GM12878 (cell line): ENCODE results near the gene ZNF410. TPM values are rescaled to one million over a fixed set of nuclear protein-coding genes. Genes with fewer than 3 reads are reported as not detected.

ENCODE experiments used
- ATAC-seq: fragments of 200-7000 bp; cut with Tn5 transposase; 3 replicates; pipeline ENCODE4 v1.9.1; 2020; ENCODE audit warnings: mild to moderate bottlenecking, moderate library complexity
- BruUV-seq: library from RNA; stranded (reverse); fragments of 400-500 nt; replicated peaks from 2 replicates; lab custom pipeline; 2021; lab: Mats Ljungman, UMichigan
- CTCF ChIA-PET: fragments of 300-600 bp; sonication (Branson Sonifier 250); formaldehyde crosslinking; extraction: SDS; loops from one replicate; lab custom pipeline; 2021; ENCODE audit warnings: inconsistent platforms; lab: Yijun Ruan, JAX
- POLR2A ChIA-PET: fragments of 350-600 bp; formaldehyde crosslinking; extraction: SDS; loops from one replicate; lab custom pipeline; 2021; ENCODE audit warnings: inconsistent platforms; lab: Charles Lee
- RAD21 ChIA-PET: fragments of 300-600 bp; sonication (Branson Sonifier 250); formaldehyde crosslinking; loops from one replicate; lab custom pipeline; 2023; ENCODE audit warnings: antibody characterized with exemption; ENCODE audit not compliant: unreplicated experiment; lab: Charles Lee
- SMC1A ChIA-PET: fragments of 300-600 bp; sonication (Branson Sonifier 250); formaldehyde crosslinking; loops from one replicate; lab custom pipeline; 2023; ENCODE audit not compliant: unreplicated experiment, uncharacterized antibody; lab: Charles Lee
- DNase-seq: peaks from one replicate; pipeline ENCODE4 v3.0.0-alpha.2; 2011; ENCODE audit warnings: low read depth, low spot score
- FAIRE-seq: peaks from 3 replicates; lab custom pipeline; 2011; peaks lifted over from hg19 to GRCh38; lab: Jason Lieb, UNC
- H2AFZ ChIP-seq: 2 replicates; pipeline ENCODE4 v1.6.0; 2011; ENCODE audit warnings: low read depth, low read length, control low read depth; ENCODE audit not compliant: control insufficient read depth
- H3K27ac ChIP-seq: 2 replicates; pipeline ENCODE4 v1.5.1; 2011; ENCODE audit warnings: control low read depth; ENCODE audit not compliant: control insufficient read depth, insufficient read depth
- H3K27me3 ChIP-seq, 2 experiments: replicated peaks in 1 of 2; 2 replicates each; pipeline versions ENCODE4 v1.6.0 to v1.6.1; 2011; ENCODE audit warnings: low read length in 1 of 2; ENCODE audit not compliant: control insufficient read depth in 2 of 2, insufficient read depth in 2 of 2
- H3K36me3 ChIP-seq, 2 experiments: 2 replicates each; pipeline ENCODE4 v1.5.1; 2011; ENCODE audit warnings: low read length in 1 of 2; ENCODE audit not compliant: control insufficient read depth in 2 of 2, insufficient read depth in 2 of 2
- H3K4me1 ChIP-seq: 2 replicates; pipeline ENCODE4 v1.6.1; 2011; ENCODE audit warnings: mild to moderate bottlenecking, low read length, moderate library complexity, mixed read lengths; ENCODE audit not compliant: control insufficient read depth, insufficient read depth
- H3K4me2 ChIP-seq: 2 replicates; pipeline ENCODE4 v1.6.0; 2011; ENCODE audit warnings: control low read depth; ENCODE audit not compliant: control insufficient read depth, insufficient read depth
- H3K4me3 ChIP-seq: fragments of 200-600 bp; sonication (generic); 2 replicates; pipeline ENCODE4 v1.5.1; 2016
- H3K79me2 ChIP-seq: 2 replicates; pipeline ENCODE4 v1.6.0; 2011; ENCODE audit warnings: low read length; ENCODE audit not compliant: control insufficient read depth, insufficient read depth
- H3K9ac ChIP-seq: 2 replicates; pipeline ENCODE4 v1.8.0; 2011; ENCODE audit warnings: low read length, control low read depth, mixed read lengths; ENCODE audit not compliant: control insufficient read depth, insufficient read depth
- H3K9me3 ChIP-seq: replicated peaks from 3 replicates; pipeline ENCODE4 v1.5.1; 2011; ENCODE audit warnings: mild to moderate bottlenecking, low read length; ENCODE audit not compliant: control insufficient read depth, insufficient read depth
- H4K20me1 ChIP-seq: 2 replicates; pipeline ENCODE4 v1.6.0; 2011; ENCODE audit not compliant: control insufficient read depth, insufficient read depth
- ATF7 ChIP-seq: fragments of 450-650 bp; IDR thresholded peaks from 2 replicates; pipeline ENCODE4 v1.6.1; 2016; ENCODE audit warnings: low read depth, mild to moderate bottlenecking
- EGR1 ChIP-seq, 2 experiments: IDR thresholded peaks; 1 replicate in 1 of 2; 2 replicates in 1 of 2; pipeline ENCODE4 v1.6.1; 2011 to 2012; ENCODE audit warnings: low read depth in 2 of 2, low read length in 2 of 2, borderline replicate concordance in 1 of 2, mild to moderate bottlenecking in 1 of 2, moderate library complexity in 1 of 2
- EZH2 ChIP-seq: IDR thresholded peaks from 2 replicates; pipeline ENCODE4 v1.6.1; 2012; ENCODE audit warnings: low read depth, mild to moderate bottlenecking, control low read depth, inconsistent platforms, low read length, borderline replicate concordance; ENCODE audit not compliant: control insufficient read depth
- JUND ChIP-seq: IDR thresholded peaks from 2 replicates; pipeline ENCODE4 v1.6.1; 2012; ENCODE audit warnings: low read depth, mild to moderate bottlenecking, low read length, improper control_type of control experiment, moderate library complexity
- KAT2A ChIP-seq: conservative IDR thresholded peaks from 2 replicates; pipeline ENCODE4 v1.6.1; 2011; ENCODE audit warnings: low read depth, low read length; ENCODE audit not compliant: control insufficient read depth
- MEF2B ChIP-seq: fragments of 450-650 bp; IDR thresholded peaks from 2 replicates; pipeline ENCODE4 v1.6.1; 2018; ENCODE audit warnings: mild to moderate bottlenecking, moderate library complexity; ENCODE audit not compliant: partially characterized antibody, poor library complexity, severe bottlenecking
- SIX5 ChIP-seq: IDR thresholded peaks from 2 replicates; pipeline ENCODE4 v1.6.1; 2011; ENCODE audit warnings: mild to moderate bottlenecking, low read depth, low read length, moderate library complexity; ENCODE audit not compliant: severe bottlenecking
- TAF1 ChIP-seq: IDR thresholded peaks from 2 replicates; pipeline ENCODE4 v1.6.1; 2011; ENCODE audit warnings: mild to moderate bottlenecking, low read depth, low read length, borderline replicate concordance
- TCF7 ChIP-seq: IDR thresholded peaks from 2 replicates; pipeline ENCODE4 v1.6.1; 2014; ENCODE audit warnings: antibody characterized with exemption, borderline replicate concordance
- ZNF217 ChIP-seq: fragments of 450-650 bp; IDR thresholded peaks from 2 replicates; pipeline ENCODE4 v1.6.1; 2017; ENCODE audit warnings: antibody characterized with exemption, mild to moderate bottlenecking
- WGBS: methylation state at CpG from one replicate; pipeline ENCODE4 v1.1.6; 2016; ENCODE audit warnings: low lambda C conversion rate; ENCODE audit not compliant: insufficient replicate concordance, insufficient coverage; ENCODE audit errors: missing lambda C conversion rate; 5-methylcytosine and 5-hydroxymethylcytosine counted together
- in situ Hi-C: fragments of 300-500 bp; cut with MboI; formaldehyde crosslinking; loops from 9 replicates; pipeline ENCODE4 v1.14.3; 2018; ENCODE audit warnings: mixed read lengths
- intact Hi-C: fragments of 100-400 bp; cut with micrococcal nuclease; formaldehyde crosslinking; loops from one replicate; pipeline ENCODE4 v1.14.2; 2022; ENCODE audit not compliant: unreplicated experiment
- polyA plus RNA-seq, 11 experiments: library from polyadenylated mRNA; depleted of rRNA in 4 of 11; unstranded in 6 of 11; stranded (reverse) in 5 of 11; fragments of >200 nt; fragmentation: Nextera tagmentation in 4 of 11; fragmentation: Illumina TruSeq in 1 of 11; extraction: Ambion mirVana in 4 of 11; extraction: Trizol in 1 of 11; gene quantifications; 1 replicate in 1 of 11; 2 replicates in 10 of 11; pipeline versions ENCODE4 v1.2.1 to v1.2.3, GENCODE V29; 2011 to 2016; ENCODE audit warnings: inconsistent platforms in 2 of 11, missing spikeins in 2 of 11, low read depth in 1 of 11
- total RNA-seq, 4 experiments: library from RNA; depleted of rRNA in 3 of 4; stranded (reverse); fragments of >200 nt in 3 of 4; fragmentation: Illumina TruSeq in 1 of 4; extraction: Trizol in 1 of 4; gene quantifications; 2 replicates each; pipeline versions ENCODE4 v1.2.1 to v1.2.3, GENCODE V29; 2013 to 2021
- TF ChIP-seq, protein P1 (sequence below), 3 experiments: IDR thresholded peaks in 2 of 3; conservative IDR thresholded peaks in 1 of 3; 2 replicates each; pipeline ENCODE4 v1.5.1; 2011; ENCODE audit warnings: low read depth in 3 of 3, low read length in 3 of 3, mild to moderate bottlenecking in 3 of 3, control low read depth in 2 of 3, moderate library complexity in 2 of 3, inconsistent platforms in 1 of 3, mixed read lengths in 1 of 3; ENCODE audit not compliant: control insufficient read depth in 2 of 3, insufficient read depth in 1 of 3; ENCODE audit errors: extremely low read depth in 1 of 3
- TF ChIP-seq, protein P2 (sequence below): fragments of 150-350 bp; IDR thresholded peaks from 2 replicates; pipeline ENCODE4 v1.6.1; 2016; ENCODE audit warnings: low read depth, low read length

The ZNF410 gene
- total and polyA plus RNA-seq, 10 of the 15 experiments (the other 5 are each of a cell fraction or from before 2014, with no cell fraction given), result 31.2 to 56.6 (median 47.7) TPM

DNA sequence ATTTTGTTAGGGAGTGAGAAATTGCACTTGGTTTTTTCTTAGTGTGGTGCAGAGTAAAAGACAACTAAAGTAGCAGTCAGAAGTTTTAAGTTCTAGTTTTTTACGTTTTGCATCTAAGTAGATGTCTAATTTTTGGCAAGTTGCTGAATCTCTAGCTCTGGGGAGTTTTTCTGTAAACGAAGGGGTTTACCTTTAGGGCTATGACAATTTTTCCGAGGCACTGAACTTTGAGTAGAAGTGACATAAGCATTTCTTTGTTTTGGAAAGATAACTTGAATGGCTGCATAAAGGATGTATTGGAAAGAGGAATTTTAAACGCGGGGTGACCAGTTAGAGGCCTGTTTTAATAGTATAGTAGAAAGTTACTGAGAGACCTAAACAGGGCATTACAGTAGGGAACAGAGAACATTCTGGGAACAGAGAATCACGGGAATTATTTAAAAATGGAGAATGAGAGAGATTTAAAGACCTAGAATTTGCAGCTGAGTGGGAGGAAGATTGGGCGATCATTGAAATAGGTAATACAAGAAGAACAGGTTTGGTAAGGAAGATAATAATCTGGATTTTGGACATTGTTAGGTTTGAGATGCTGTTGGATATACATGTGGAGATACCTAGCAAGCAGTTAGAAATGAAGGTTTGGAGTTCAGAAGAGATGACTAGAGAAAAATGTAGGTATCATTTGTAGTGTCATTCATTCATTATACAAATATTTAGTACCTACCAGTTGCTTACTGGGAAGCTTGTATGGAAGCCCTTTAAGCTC, 1.2 kb downstream of the ZNF410 start:
- H3K36me3 ChIP-seq, result peaks cover 0 to 1% of the 10 kb centered on the region in 2 experiments; a peak in 1 of 4 replicates
- no peak overlapping the region for H2AFZ ChIP-seq
- ChIA-PET SMC1A (interaction anchor here (0.5 to 2.0 kb wide), 5 partner anchors 10 to 242 kb away, joined by 3 to 5 read pairs (median 3); no protein-coding TSS in a partner anchor), CTCF (interaction anchor here (0.6 to 2.1 kb wide), 2 partner anchors 35 to 156 kb away, joined by 3 to 6 read pairs; partner anchors contain the start of gene PTGR2), RAD21 (interaction anchor here (0.6 kb wide), 2 partner anchors 39 to 798 kb away, joined by 3 to 4 read pairs; no protein-coding TSS in a partner anchor)
- FAIRE-seq (no peak), DNase-seq (no peak)
- no peaks in the 10 kb centered on the region for H3K9me3 ChIP-seq
- H4K20me1 ChIP-seq, result no peaks in the 10 kb centered on the region
- in situ Hi-C loops, result no loop called here
- peaks cover 63% of the 10 kb centered on the region for H3K79me2 ChIP-seq
- H3K27ac ChIP-seq, result peak overlapping the region; percentile 83
- peak overlapping the region; percentile 79 for H3K9ac ChIP-seq
- no peaks in the 10 kb centered on the region for H3K27me3 ChIP-seq
- H3K4me2 ChIP-seq, result peak overlapping the region; percentile 85
- TF ChIP-seq EZH2 (no peak), ZNF217 (no peak), SIX5 (no peak), JUND (no peak), ATF7 (no peak), EGR1 (IDR thresholded peaks at IDR 0.05; ENCODE audit: borderline replicate concordance in 1 of 2, low read depth in 2 of 2, low read length in 2 of 2) (no peak), TCF7 (no peak), TAF1 (no peak), MEF2B (no peak), KAT2A (no peak)
- TF ChIP-seq, protein P1, sequence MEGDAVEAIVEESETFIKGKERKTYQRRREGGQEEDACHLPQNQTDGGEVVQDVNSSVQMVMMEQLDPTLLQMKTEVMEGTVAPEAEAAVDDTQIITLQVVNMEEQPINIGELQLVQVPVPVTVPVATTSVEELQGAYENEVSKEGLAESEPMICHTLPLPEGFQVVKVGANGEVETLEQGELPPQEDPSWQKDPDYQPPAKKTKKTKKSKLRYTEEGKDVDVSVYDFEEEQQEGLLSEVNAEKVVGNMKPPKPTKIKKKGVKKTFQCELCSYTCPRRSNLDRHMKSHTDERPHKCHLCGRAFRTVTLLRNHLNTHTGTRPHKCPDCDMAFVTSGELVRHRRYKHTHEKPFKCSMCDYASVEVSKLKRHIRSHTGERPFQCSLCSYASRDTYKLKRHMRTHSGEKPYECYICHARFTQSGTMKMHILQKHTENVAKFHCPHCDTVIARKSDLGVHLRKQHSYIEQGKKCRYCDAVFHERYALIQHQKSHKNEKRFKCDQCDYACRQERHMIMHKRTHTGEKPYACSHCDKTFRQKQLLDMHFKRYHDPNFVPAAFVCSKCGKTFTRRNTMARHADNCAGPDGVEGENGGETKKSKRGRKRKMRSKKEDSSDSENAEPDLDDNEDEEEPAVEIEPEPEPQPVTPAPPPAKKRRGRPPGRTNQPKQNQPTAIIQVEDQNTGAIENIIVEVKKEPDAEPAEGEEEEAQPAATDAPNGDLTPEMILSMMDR (IDR thresholded peaks at IDR 0.05 in 2 of 3, conservative IDR thresholded peaks at IDR 0.05 in 1 of 3; ENCODE audit: control insufficient read depth in 2 of 3, extremely low read depth in 1 of 3, insufficient read depth in 1 of 3, low read depth in 3 of 3, low read length in 3 of 3), result no peak
- TF ChIP-seq, protein P2, sequence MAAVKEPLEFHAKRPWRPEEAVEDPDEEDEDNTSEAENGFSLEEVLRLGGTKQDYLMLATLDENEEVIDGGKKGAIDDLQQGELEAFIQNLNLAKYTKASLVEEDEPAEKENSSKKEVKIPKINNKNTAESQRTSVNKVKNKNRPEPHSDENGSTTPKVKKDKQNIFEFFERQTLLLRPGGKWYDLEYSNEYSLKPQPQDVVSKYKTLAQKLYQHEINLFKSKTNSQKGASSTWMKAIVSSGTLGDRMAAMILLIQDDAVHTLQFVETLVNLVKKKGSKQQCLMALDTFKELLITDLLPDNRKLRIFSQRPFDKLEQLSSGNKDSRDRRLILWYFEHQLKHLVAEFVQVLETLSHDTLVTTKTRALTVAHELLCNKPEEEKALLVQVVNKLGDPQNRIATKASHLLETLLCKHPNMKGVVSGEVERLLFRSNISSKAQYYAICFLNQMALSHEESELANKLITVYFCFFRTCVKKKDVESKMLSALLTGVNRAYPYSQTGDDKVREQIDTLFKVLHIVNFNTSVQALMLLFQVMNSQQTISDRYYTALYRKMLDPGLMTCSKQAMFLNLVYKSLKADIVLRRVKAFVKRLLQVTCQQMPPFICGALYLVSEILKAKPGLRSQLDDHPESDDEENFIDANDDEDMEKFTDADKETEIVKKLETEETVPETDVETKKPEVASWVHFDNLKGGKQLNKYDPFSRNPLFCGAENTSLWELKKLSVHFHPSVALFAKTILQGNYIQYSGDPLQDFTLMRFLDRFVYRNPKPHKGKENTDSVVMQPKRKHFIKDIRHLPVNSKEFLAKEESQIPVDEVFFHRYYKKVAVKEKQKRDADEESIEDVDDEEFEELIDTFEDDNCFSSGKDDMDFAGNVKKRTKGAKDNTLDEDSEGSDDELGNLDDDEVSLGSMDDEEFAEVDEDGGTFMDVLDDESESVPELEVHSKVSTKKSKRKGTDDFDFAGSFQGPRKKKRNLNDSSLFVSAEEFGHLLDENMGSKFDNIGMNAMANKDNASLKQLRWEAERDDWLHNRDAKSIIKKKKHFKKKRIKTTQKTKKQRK, result no peak
- TF ChIP-seq, all 136 proteins: peak for 0
- POLR2A ChIA-PET, result interaction anchor here (2.1 kb wide), 1 partner anchor 36 kb away, joined by 13 read pairs; the partner anchor contains the start of gene PTGR2
- intact Hi-C loops, result loop anchor here (2.0 to 5.0 kb wide), 2 partner anchors 37 to 161 kb away; partner anchors contain the start of gene PTGR2
- ATAC-seq, result no peak
- H3K4me3 ChIP-seq, result peak overlapping the region; percentile 91
- 7% methylated on average over 7 of the region's 7 CpGs for WGBS
- TSS peak; percentile 80 for BruUV-seq
- H3K4me1 ChIP-seq, result peaks cover 11% of the 10 kb centered on the region
